Right lobe of liver (tissue), 6 donors: ENCODE results near the gene NIFK. TPM values are rescaled to one million over a fixed set of nuclear protein-coding genes. Genes with fewer than 3 reads are reported as not detected.

ENCODE experiments used
- ATAC-seq, 4 donors: fragments of 200-7000 bp; cut with Tn5 transposase; one replicate each; pipeline ENCODE4 v1.9.1; 2020; ENCODE audit warnings: mild to moderate bottlenecking in 4 of 4, moderate library complexity in 4 of 4
- DNase-seq, 3 donors: peaks; one replicate each; pipeline ENCODE4 v3.0.0-alpha.2; 2020
- H3K27ac ChIP-seq, 3 donors: fragments of 200-600 bp; one replicate each; pipeline ENCODE4 v1.8.0; 2022
- H3K27me3 ChIP-seq, 2 donors: fragments of 200-600 bp; one replicate each; pipeline ENCODE4 v1.8.0; 2022
- H3K36me3 ChIP-seq, 4 donors: fragments of 200-600 bp; sonication (generic) in 1 of 4; one replicate each; pipeline versions ENCODE4 v1.5.1 to v1.8.0; 2017 to 2022; ENCODE audit warnings: control low read depth in 1 of 4
- H3K4me1 ChIP-seq, 4 donors: fragments of 200-600 bp; sonication (generic) in 1 of 4; one replicate each; pipeline versions ENCODE4 v1.5.1 to v1.8.0; 2017 to 2022; ENCODE audit warnings: control low read depth in 1 of 4
- H3K4me3 ChIP-seq, 3 donors: fragments of 200-600 bp; one replicate each; pipeline ENCODE4 v1.8.0; 2022
- H3K9me3 ChIP-seq, 4 donors: fragments of 200-600 bp; sonication (generic) in 1 of 4; one replicate each; pipeline versions ENCODE4 v1.5.1 to v1.8.0; 2017 to 2022; ENCODE audit warnings: control low read depth in 1 of 4
- CTCF ChIP-seq, 4 donors: fragments of 200-600 bp in 3 of 4; fragments of 450-650 bp in 1 of 4; IDR thresholded peaks; one replicate each; pipeline versions ENCODE4 v1.5.1 to v1.8.0; 2016 to 2022; ENCODE audit warnings: antibody characterized with exemption in 4 of 4, mild to moderate bottlenecking in 2 of 4
- POLR2A ChIP-seq: fragments of 450-650 bp; IDR thresholded peaks from one replicate; pipeline ENCODE4 v1.6.1; 2017; ENCODE audit warnings: antibody characterized with exemption, mild to moderate bottlenecking
- WGBS: methylation state at CpG from one replicate; pipeline ENCODE4 v1.1.6; 2018; ENCODE audit warnings: low coverage, low lambda C conversion rate; ENCODE audit not compliant: insufficient coverage; ENCODE audit errors: missing lambda C conversion rate; 5-methylcytosine and 5-hydroxymethylcytosine counted together
- intact Hi-C, 2 donors: fragments of 100-400 bp; cut with DNase I; formaldehyde crosslinking; loops; one replicate each; pipeline versions ENCODE4 v1.11.2 to v1.14.1; 2022
- total RNA-seq, 6 experiments: library from RNA; depleted of rRNA in 2 of 6; stranded (reverse); fragments of >200 nt in 2 of 6; fragmentation: NEBNext Ultra II Directional in 3 of 6; extraction: Animal tissue kit (Norgen Biotek cat#: 25700) in 3 of 6; gene quantifications; one replicate each; pipeline versions ENCODE4 v1.1.0 to v1.2.4, GENCODE V29; 2016 to 2023
- donor health status: DM: no; HTN: yes; CAD: no.
- donor health status: DM: no; HTN: no; CAD: no.
- donor health status: DM: no; HTN: no; CAD: no.
- donor health status: DM: no; HTN: yes; CAD: no.
- donor health status: DM: no; HTN: yes; CAD: no.

NIFK gene
- total RNA-seq, 6 experiments from 2014 or later, result 13.9 to 37.7 (median 27.2) TPM

- Histone ChIP-seq H3K4me3 (no peak overlapping the region), H3K36me3 (no peaks in the 10 kb centered on the region), H3K9me3 (peaks cover 0 to 15% (median 4%) of the 10 kb centered on the region in 4 donors), H3K4me1 (no peaks in the 10 kb centered on the region), H3K27ac (no peak overlapping the region), H3K27me3 (no peaks in the 10 kb centered on the region)
- no peak for TF ChIP-seq CTCF (IDR thresholded peaks at IDR 0.05)
- no peak for ATAC-seq
- intact Hi-C loops, result no loop called here
- 80% methylated on average over 16 of the region's 17 CpGs for WGBS
- no peak for DNase-seq
Observed at GRCh38 chr2:121682396-121683298, 54.0 kb downstream of the NIFK start.

- intact Hi-C loops, result no loop called here
- no peak for DNase-seq
- peaks cover 0 to 8% (median 4%) of the 10 kb centered on the region in 4 donors for H3K9me3 ChIP-seq
- TF ChIP-seq CTCF (IDR thresholded peaks at IDR 0.05) (no peak), POLR2A (no peak)
- H3K27ac ChIP-seq, result no peak overlapping the region
- no peak for ATAC-seq
- no peaks in the 10 kb centered on the region for H3K36me3 ChIP-seq
- no peaks in the 10 kb centered on the region for H3K27me3 ChIP-seq
- no peaks in the 10 kb centered on the region for H3K4me1 ChIP-seq
- H3K4me3 ChIP-seq, result no peak overlapping the region
Observed at GRCh38 chr2:121677855-121678254, 58.8 kb downstream of the NIFK start.

Other genes with a start within 250 kb of the NIFK start
- gene RNU4ATAC, start 206.0 kb downstream of the NIFK start, total RNA-seq, result not detected
- 10 to 100 TPM; 19.7 to 32.4 (median 24.1) TPM for gene CLASP1, start 87.4 kb downstream of the NIFK start, total RNA-seq
- 10 to 100 TPM; 22.5 to 38.1 (median 27.5) TPM for gene TSN, start 18.8 kb upstream of the NIFK start, total RNA-seq